HG02571 (cell line): ENCODE results near the gene TMUB2.
"Not testable (repeated sequence)": the region's sequence is repeated elsewhere in the genome, so short reads cannot be mapped to it uniquely, and the experiment has no call there.

Experiments used
- ATAC-seq: cut with Tn5 transposase; IDR thresholded peaks from one replicate; pipeline ENCODE4 v1.9.1; 2021; ENCODE audit warnings: mild to moderate bottlenecking, moderate library complexity; ENCODE audit not compliant: unreplicated experiment

TMUB2 gene

DNA sequence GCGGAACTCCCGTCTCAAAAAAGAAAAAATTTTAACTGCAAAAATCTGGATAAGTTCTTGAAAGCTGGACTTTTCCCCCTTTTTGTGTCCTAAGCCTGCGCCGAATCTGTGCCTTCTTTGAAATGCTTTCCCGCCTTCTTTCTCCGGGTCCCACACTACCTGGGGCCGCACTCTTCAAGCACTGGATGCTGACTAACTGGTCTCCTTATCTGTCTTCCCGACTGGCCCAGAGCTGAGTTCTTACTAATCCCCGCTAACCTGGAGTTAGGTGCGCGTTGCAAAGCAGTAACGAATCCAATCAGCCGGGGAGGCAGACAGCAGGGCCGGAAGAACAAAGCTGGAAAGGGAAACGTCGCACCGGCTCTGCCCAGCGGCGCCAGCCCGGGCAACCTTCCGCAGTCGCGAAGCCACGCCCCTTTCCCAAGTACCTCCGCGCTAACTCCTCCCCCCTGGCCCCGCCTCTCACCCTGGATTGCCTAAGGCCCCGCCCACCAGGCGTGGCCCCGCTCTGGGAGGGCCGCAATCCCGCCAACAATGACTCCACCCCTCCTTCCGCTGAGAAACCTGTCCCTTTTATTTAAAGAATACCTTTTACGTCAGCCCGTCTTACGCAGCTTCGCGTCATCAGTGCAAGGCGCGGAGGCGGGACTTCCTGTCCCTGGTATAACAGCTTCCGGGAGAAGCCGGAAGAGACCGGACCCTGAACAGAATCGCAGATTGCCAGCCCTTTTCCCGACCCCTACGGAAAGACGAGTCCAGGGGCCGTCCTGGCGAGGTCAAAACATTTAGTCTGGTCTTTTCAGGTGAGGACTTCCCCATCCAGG is at the start of gene TMUB2:
Gene TMUB2, plus strand, starts transcription at position 666 of the 824 bp plus-strand sequence. CDS start 737 bp downstream, outside the sequence.
- peak; percentile 86 for ATAC-seq

DNA sequence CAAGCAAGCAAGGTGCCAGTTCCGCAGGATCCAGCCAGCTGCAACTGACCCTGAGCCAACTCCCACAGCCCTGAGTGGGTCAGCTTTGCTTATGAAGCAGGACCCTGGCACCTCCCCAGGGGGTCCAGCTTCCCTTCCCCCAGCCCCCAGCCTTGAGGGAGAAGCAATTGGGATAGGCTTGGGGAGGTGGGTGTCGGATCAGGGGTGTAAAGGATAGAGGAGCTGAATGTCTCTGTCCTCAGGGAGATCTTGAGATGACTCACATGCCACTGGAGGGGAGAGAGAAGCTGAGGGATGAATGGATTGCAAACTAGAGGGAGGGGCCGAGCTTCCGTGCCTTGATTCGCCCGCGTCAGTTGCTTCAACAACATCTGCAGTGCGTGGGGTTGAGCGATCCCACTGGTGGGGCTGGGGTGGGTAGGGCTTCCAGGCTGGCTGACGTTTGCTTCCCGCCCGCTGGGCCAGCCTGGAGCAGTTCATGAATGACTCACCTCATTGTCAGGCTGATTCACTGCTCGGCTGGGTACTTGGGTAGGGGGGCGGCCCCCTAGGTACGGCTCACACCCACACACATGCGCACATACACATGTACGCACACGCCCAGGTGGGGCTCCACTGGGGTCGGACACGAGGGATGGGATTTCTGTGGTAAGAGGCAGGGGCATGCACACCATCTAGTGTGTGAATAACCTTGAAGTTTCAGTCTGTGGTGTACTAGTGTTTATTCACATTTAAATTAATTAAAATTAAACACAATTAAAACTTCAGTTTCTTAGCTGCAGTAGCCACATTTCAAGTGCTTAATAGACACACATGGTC is 48.7 kb upstream of the TMUB2 start:
- ATAC-seq = no peak

DNA sequence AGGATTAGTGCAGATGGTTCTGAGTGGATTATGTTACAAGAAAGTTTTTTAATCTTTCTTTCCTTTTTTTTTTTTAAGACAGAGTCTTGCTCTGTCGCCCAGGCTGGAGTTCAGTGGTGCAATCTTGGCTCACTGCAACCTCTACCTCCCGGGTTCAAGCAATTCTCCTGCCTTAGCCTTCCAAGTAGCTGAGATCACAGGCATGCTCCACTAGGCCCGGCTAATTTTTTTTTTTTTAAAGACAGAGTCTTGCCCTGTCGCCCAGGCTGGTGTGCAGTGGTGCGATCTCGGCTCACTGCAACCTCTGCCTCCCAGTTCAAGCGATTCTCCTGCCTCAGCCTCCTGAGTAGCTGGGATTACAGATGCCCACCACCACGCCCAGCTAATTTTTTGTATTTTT is 42.9 kb upstream of the TMUB2 start:
- not testable (repeated sequence) for ATAC-seq

DNA sequence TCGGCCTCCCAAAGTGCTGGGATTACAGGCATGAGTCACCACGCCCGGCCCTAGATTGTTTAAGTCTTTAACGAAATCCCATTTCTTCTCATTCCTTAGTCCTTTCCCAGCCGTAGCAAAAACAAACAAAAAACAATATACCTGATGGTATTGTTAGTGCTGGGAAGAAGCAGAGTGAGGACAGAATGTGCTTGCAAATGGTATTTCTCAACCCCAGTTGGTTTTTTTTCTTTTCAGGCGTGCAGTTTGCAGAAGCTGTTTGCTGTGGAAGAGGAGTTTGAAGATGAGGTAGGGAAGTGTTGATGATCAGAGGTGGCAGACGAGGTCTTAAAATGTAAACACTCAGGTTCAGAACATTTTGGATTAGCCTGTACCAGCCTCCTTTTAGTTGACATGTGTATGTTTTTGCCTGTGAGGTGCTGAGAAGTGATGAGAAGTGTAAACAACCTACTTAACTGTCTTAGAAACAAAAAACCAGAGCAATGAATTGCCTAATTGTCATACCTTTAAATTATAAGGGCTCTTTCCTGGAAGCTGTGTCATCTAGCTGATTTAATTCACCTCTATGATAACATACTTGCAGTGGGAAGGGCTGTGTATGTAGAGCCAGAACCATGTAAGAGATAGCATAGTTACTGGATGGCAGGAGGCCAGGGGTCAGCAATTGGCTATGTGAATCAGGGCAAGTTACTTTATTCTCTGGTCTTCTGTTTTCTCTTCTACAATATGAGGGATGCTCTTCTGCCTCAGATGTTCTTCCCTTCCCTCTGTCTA is 41.6 kb upstream of the TMUB2 start:
- no peak for ATAC-seq

DNA sequence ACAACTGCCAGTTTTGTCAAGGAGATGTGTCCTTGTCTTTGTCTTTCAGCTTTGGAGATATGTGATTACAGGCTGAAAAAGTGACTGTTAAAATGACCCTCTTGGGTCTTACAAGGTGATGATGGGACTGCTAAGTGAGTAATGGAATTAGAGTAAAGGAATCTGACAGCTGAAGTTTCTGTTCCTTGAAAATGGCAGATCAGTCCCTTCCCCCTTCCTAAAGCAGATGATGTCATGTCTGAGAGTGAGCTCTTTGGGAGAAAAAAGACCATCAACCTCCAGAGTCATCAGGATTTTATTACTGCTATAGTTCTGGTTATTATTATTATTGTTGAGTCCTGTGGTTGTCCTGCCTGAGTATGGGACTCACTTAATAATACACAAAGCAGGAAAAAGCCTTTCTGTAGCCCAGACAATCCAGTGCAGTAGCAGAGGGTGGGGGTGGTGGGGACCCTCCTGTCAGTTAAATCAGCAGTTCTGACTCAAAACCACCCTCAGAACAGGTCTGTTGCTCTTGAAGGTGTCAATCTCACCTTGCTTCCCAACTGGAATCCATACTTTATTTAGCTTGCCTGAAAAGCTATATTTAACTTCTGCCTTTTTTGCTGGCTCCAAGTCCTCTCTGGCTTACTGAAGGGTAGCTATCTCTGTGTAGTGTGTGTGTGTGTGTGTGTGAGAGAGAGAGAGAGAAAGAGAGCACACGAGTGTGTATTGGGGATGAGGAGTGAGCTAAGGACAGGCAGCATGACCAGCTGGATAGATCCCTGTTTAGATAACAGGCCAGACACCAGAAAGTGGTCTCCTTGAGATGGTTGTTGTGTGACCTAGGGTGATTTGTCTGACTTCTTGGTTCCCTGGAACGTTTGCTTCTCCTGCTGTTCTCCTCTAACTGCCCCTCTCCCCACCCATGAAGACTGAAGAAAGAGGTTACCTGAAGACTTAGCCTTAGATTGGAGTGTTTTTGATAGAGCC is 40.1 kb upstream of the TMUB2 start:
- ATAC-seq = no peak

DNA sequence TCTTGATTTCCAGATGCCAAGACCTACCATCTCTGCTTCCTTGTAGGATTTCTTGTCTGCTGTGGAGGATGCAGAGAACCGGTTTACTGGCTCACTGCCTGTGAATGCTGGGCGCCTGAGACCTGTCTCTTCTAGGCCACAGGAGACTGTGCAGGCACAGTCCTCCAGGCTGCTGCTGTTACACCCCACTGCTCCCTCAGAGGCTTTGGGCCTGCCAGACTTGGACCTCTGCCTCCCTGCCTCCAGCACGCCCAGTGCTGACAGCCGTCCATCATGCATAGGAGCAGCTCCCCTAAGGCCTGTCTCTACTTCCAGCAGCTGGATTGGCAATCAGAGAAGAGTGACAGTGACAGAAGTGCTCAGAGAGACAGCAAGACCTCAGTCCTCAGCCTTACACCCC is 39.0 kb upstream of the TMUB2 start:
- ATAC-seq = no peak

DNA sequence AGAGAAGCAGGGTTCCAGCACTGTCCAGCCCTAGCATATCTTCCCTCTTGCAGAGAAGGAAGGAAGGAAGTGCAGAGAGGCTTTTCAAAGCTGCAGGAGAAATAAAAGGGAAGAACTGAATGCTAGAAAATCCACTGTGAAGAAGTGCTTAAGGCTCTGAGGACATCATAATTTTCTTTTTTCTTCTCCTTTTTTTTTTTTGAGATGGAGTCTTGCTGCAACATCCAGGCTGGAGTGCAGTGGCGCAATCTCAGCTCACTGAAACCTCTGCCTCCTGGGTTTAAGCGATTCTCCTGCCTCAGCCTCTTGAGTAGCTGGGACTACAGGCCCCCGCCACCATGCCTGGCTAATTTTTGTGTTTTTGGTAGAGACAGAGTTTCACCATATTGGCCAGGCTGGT is 37.7 kb upstream of the TMUB2 start:
- not testable (repeated sequence) for ATAC-seq

DNA sequence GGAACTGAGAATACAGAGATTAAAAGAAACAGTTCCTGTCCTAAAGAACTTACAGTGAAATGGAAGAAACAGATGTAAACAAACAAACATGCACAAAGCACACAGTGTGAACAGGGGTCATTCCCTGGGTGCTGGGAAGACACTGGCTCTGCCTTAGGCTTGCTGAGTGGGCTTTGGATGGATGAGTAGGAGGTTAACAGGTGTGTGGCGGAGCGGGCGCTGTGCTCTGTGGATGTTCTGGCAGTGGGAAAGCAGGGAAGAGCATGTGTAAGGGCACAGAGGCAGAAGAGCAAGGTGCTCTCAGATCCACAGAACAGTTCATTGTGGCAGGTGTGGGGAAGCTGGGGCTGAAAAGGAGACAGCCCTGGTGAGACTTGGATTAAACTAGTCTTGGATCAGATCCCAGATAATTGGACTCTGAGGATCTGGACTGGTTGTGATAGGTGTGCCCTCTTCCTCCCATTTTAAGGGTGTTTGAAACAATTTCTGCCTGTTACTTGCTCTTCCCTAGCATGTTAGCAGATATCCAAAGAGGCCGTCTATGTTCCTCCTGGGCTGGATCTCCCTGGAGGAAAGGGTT is 36.9 kb upstream of the TMUB2 start:
- no peak for ATAC-seq

DNA sequence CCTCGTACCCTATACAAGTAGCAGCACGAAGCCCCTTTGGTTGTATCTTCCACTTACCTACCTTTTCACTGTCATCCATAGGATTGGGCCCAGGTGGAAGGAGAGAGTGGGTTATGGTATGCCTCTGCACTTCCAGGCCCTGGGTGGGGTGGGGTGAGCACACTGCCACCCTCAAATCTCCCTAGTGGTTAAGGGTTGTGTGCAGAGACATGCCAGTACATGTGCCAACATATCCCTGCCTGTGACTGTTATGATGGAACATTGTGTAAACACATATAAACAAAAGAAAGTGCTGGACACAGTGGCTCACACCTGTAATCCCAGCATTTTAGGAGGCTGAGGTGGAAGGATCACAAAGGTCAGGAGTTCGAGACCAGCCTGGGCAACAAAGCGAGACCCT is 33.9 kb upstream of the TMUB2 start:
- no peak for ATAC-seq

DNA sequence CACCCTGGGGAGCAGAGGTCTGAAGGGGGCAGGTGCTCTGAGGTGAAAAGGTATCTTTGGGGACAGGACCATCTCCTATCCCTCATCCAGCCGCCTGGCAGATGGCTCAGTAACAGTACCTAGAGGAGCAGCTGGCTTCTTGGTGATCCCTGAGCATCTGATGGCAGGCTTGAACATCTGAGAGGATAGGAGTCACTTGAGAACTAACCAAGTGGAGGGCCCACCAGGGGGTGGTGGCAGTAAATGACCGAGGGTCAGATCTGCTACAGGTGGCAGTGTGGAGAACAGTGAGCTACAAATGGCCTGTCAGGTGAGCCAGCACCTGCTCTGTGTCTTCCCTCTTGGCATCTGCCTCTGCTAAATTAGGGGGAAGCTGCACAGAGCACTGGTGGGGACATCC is 31.3 kb upstream of the TMUB2 start:
- no peak for ATAC-seq

DNA sequence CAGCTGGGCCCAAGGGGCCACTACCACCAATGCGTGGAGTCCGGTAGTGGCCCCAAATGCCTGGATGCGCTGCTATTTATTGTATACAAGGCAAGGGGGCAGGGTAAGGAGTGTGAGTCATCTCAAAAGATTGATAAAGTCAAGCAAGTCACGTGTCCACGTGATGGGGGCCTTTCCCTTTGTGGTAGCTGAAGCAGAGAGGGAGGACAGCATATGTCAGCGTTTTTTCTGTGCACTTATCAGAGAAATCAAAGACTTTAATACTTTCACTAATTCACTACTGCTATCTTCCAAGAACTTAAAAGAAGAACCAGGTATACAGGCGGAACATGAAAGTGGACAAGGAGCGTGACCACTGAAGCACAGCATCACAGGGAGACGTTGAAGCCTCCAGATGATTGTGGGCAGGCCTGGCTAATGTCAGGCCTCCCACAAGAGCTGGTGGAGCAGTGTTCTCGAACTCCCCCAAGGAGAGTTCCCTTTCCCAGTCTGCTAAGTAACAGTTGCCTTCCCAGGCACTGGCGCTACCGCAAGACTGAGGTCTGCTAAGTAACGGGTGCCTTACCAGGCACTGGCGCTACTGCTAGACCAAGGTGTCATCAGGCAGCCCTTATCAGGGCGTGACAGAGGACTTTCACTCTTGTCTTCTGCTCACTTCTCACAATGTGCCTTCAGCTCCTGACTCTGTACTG is 27.1 kb upstream of the TMUB2 start:
- ATAC-seq = no peak

DNA sequence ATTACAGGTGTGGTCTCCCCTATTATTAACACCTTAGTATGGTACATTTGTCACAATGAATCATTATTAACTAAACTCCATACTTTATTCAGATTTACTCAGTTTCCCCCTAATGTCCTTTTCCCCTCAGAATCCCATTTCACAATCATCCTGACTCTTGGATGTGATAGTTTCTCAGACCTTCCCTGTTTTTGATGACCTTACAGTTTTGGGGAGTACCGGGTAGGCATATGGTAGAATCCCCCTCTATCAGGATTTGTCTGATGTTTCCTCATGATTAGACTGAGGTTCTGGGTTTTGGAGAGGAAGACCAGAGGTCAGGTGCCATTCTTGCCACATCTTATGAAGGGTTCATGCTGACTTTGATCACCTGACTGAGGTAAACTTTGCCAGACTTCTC is 22.3 kb upstream of the TMUB2 start:
- ATAC-seq = no peak

DNA sequence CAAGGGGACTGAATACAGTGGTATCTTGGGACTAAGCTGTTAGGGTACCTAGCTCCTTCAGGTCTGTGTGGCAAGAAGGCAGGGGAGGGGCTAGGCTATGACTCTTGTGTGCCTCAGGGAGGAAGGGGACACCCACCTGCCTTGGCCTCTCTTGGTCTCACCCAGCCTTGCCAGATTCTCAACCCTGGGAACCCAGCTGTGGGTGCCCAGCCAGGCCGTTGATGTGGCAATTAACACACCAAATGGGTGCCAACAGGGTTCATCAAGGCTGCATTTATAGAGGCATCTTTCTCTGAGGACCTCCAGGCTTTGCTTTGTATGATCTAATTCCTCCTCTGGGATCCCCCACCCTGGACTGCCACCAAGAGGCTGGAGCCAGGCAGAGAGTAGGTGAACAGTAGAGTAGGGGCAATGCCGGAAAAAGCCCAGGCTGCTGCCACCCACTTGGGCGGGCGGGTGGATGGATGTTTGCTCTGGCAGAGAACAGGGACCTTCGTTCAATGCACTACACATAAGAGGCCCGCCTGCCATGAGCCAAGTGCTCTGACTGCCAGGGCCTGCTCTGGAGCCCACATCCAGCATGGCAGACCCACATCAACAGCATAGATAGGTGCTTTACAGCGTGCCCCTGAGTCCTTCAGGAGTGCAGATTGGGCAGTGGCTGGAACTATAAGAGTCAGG is 19.5 kb upstream of the TMUB2 start:
- no peak for ATAC-seq

DNA sequence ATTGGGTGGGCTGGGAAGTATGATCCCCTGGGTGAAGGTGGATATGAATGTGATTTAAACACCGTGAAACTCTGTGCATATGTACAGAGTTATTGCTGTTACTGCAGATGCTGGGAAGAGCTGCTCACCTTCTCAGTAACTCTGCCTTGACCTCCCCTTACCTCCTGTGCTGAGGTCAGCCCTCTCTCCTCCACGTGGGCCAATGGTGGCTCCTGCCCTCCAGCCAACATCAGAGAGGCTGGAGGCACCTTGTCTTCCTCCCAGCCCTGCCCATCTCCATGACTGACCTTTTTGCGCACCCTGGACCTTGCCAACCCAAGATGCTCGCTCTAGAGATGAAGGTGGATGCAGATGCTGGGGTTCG is 16.7 kb upstream of the TMUB2 start:
- ATAC-seq = no peak

DNA sequence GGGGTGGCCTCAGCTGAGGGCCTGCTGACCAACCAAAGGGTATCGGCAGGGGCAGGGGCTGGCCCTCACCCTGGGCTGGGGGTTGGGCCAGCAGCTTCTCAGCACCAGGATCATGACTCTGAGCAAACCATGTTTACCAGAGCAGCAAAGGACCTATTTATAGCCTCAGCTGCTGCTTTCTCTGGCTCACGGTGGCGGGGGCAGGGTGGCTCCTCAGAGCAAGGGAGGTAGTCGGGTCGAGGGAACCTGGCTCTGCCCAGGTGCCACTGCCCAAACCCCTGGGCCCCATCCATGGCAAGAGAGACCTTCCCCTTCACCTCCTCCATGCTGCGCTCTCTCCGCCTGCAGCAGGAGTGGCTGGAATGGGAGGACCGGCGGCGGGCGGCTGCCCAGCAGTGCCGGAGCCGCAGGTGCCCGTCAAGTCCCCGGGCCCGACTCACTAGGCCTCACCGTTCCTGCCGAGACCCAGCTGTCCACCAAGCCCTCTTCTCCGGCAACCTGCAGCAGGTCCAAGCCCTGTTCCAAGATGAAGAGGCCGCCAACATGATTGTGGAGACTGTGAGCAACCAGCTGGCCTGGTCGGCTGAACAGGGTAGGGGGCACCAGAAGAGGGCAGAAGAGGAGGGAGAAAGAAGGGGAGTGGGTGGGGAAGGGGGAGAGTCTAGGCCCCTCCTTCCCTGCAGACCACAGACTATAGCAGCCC is 16.1 kb upstream of the TMUB2 start, which contains the start of gene ASB16:
Gene ASB16, plus strand, starts transcription at position 206 of the 703 bp plus-strand sequence. Its CDS starts 86 bp downstream, at position 292.
- ATAC-seq = no peak

DNA sequence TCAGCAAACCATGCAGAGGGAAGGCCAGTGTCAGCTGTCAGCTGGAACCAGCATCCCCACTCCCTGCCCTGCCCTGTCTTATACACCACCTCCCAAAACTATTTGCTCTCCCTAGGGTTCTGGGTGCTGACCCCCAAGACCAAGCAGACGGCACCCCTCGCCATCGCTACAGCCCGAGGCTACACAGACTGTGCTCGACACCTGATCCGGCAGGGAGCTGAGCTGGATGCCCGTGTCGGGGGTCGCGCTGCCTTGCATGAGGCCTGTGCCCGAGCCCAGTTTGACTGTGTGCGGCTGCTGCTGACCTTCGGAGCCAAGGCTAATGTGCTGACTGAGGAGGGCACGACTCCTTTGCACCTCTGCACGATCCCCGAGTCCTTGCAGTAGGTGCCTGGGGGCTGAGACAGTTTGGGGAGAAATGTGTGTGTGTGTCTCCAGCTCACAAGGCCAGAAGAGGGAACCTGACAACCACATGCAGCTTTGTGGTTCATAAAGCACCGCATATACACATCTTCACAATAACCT is 14.8 kb upstream of the TMUB2 start:
- no peak for ATAC-seq

DNA sequence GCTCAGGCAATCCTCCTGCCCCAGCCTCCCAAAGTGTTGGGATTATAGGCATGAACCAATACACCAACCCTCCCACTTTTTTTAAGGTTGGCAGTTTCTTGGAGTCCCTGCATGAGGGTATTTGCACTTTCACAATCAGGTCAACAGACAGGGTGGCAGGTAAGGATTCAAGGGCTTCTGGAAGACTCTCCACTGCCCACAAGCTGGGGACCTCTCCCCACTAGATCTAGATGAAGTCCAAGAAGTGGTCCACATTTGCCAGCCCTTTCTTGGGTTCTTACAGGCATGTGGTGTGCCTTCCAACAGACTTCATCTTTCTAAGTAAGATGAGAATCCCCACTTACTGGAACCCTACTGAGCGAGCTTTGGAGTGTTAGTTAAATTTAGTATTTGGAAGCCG is 12.3 kb upstream of the TMUB2 start:
- no peak for ATAC-seq

DNA sequence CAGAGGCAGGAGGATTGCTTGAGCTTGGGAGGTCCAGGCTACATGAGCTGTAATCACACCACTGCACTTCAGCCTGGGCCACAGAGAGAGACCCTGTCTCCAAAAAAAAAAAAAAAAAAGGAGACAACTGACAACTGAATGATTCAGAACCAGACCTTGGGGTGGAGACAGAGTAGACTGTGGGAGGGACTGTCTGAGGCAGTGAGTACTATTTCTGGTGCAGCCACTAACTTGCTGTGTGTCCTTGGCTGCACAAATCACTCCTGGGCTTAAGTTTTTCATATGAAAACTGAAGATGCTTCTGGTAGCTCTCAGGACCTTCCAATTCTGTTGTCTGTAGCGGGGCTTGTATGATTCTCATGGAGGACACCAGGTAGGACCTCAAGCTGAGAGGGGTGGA is 10.5 kb upstream of the TMUB2 start:
- no peak for ATAC-seq
